Activated CD4-positive, alpha-beta T cell treated with anti-CD3 and anti-CD28 coated beads for 1 hour (primary cell): Measurements from ENCODE around the gene TRNAU1AP.
"Not testable (repeated sequence)": the region's sequence is repeated elsewhere in the genome, so short reads cannot be mapped to it uniquely, and the experiment has no call there.

Source experiments
- DNase-seq: peaks from one replicate; pipeline ENCODE4 v3.0.0-alpha.2; 2020

TRNAU1AP gene

DNA sequence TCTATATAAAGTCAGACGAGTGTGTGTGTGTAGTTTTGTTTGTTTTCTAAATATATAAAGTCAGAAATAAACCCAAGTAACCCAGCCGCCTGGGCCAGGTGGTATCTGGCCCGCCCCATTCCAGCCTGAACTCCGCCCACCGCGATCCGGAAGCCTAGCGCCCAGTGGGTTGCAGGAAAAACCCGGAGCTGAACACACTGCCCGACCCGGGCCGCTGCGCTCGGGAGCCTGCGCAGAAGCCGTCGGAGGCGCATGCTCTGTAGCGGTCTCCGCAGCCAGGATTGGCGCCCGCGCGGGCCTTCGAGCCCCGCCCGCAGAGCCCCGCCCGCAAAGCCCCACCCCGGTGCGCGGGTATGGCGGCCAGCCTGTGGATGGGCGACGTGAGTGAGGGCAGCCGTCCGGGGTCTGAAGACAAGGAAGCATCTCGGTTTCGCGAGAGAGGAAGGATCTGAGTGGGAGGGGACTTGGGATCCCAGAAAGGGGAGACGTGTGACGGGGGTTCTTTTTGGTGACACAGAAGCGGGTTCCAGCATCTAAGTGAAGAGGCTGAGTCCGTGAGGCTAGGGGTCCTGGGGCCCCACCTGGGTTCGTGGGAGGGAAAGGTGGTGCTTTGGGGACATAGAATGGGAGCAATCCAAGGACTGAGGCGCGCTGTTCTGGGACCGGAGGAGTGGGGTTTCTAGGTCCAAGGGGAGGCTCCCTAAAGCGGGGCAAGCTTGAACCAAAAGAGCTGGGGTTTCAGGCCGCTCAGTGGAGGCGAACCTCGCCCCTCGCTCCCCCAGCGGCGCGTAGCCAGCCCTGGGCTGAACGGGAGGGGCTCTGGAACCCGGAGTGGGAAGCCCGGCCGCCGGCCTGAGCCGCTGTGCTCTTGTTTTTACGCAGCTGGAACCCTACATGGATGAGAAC, at the start of gene TRNAU1AP:
Gene TRNAU1AP, plus strand, starts transcription at position 328 of the 906 bp plus-strand sequence. Its CDS starts 26 bp downstream, at position 354.
- peak; percentile 96 for DNase-seq

DNA sequence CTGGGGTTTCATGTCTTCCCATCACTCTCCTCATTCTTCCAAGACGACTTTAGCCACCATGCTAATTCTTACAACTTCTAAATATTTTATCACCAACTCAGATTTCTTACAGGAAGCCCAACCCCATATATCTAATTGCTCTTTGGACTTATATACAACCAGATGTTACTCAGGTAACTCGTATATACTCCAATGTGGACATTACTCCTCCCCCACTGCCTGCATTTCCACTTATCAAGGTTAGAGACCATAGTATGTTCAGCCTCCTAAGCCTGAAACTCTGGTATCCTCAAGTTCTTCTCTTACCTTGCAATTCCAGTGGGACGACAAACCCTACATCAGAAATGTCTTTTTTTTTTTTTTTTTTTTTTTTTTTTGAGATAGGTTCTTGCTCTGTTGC, 49.8 kb upstream of the TRNAU1AP start:
- no peak for DNase-seq

DNA sequence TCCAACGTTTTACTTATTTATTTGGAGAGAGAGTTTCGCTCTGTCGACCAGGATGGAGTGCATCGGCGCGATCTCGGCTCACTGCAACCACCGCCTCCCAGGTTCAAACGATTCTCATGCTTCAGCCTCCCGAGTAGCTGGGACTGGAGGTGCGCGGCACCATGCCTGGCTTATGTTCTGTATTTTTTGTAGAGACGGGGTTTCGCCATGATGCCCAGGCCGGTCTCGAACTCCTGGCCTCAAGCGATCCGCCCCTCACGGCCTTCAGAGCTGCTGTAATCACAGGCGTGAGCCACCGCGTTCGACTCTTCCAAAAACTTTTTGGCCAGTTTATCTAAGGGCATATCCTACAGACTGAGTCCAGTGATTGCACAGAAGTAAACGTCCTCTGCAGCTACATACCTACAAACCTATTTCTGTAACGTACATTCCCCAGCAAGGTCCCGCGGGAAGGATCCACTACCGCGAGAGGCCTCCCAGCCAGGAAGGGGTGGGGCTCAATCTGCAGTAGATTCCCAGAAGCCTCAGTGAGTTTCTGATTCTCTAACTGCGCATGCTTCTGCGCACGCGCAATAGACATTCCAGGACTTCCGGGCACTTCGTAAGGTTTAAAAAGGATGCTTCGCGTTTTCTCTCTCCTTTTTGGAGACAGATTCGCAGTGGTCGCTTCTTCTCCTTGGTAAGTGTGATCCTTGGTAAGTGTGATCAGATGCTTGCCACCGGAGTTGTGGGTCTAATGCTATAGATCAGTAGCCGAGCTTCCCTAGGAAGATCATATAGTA, 47.3 kb upstream of the TRNAU1AP start, which contains the start of gene RCC1:
Gene RCC1, plus strand, starts transcription at position 638 of the 782 bp plus-strand sequence. CDS start 23,824 bp downstream, outside the sequence.
- peak; percentile 93 for DNase-seq

DNA sequence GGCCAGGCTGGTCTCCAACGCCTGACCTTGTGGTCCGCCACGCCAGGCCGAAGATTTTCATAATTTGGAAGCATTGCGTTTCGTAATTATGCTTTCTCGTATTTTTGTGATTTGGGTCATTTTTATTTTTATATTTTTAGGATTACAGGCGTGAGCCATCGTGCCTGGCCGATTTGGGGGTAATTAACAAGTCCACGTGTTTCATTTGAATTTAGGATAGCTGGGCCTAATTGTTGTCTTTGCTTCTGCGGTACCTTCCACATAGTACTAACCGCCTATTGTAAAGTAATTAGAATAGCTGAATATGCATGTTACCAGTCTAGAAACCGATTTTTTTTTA, 46.0 kb upstream of the TRNAU1AP start:
- DNase-seq = no peak

DNA sequence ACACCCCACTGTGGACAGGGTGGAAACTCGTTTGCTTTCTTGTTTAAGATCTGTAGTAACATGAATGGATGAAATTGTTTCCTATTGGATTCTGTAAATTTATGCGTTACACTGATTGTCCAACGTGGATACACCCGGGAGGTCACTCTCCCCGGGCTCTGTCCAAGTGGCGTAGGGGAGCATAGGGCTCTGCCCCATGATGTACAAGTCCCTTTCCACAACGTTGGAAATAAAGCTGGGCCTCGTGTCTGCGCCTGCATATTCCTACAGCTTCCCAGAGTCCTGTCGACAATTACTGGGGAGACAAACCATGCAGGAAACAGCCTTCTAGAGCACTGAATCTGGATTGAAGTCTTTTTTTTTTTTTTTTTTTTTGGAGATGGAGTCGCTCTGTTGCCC, 45.6 kb upstream of the TRNAU1AP start:
- no peak for DNase-seq

DNA sequence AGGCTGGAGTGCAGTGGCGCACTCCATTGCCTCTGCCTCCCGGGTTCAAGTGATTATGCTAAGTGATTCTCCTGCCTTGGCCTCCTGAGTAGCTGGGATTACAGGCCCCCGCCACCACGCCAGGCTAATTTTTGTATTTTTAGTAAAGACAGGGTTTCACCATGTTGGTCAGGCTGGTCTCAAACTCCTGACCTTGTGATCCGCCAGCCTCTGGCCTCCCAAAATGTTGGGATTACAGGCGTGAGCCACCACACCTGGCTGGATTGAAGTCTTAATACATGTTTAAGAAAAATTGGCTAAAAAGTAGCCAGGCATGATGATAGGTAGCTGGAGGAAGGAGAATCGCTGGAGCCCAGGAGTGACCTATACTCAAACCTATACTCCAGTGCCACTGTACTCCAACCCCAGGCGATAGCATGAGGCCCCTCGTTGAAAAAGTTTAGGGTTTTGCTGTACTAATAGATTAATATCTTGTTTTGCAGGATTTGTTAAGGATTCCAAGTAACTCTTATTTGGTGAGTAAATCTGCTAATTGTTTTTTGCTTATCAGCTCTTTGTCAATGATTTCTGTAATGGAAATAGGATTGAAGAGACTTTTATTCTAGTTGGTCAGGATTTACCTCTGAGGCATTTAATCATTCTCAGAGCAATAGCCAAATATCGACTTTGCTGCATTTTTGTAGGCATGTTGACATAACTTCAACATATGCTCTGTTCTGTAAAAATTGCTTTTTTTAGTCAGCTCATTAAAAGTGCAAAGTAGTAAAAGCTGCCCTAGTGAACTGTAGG, 45.0 kb upstream of the TRNAU1AP start:
- DNase-seq = no peak

DNA sequence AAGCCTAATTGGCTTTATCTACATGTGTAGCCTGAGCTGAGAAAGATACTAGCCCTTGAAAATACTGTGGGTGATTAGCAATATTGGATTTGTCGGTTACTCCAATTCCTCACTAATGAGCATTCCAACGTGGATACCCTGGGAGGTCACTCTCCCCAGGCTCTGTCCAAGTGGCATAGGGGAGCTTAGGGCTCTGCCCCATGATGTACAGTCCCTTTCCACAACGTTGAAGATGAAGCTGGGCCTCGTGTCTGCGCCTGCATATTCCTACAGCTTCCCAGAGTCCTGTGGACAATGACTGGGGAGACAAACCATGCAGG, 44.5 kb upstream of the TRNAU1AP start:
- no peak for DNase-seq

DNA sequence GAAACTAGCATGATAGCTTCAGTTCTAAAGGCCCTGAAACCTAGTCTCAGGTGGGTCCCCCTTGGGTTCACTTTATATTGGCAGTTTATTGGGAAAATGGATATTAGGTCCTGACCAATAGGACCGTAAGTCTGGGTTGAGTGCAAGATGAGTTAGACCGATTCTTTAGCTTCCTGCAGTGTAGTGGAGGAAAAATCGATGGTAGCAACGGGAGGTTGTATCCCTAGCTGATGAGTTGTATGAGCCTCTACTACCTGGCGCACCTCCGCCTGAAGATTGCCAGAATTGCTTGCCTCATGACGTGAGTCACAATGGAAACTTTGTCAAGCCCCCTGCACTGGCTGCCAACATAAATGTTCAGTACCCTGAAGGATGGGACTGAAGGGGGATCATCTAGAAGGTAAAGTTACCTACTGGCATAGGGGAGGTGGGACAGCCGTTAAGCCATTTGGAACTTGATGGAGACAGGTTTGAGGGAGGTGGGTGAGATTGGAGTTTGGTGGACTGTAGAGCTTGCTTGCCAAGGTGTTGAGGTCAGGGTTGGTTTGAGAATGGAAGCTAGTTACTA, 43.1 kb upstream of the TRNAU1AP start:
- DNase-seq = no peak

DNA sequence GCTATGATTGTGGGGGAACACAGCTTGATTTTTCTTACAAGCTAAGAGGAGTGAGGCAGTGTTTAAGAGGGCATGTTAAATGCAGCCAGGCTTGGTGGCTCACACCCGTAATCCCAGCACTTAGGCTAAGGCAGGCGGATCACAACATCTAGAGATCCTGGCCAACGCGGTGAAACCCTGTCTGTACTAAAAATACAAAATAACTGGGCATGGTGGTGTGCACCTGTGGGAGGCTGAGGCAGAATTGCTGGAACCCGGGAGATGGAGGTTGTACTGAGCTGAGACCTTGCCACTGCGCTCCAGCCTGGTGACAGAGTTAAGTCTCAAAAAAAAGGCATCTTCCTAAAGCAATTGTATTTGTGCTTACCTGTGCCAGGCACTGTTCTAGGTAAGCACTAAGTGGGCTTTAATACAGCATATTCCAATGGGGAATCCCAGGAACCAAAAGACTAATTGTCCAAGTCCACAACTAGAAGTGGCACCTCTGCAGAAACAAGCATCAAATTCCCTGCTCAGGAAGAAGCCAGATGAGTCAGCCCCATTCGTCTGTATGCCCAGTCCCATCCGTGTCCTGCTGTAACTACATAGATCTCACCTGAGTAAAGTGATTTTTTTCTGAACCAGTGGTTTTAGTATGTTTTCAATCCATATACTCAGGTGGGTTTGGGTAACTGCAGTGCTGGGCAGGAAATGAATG, 42.5 kb upstream of the TRNAU1AP start:
- no peak for DNase-seq

DNA sequence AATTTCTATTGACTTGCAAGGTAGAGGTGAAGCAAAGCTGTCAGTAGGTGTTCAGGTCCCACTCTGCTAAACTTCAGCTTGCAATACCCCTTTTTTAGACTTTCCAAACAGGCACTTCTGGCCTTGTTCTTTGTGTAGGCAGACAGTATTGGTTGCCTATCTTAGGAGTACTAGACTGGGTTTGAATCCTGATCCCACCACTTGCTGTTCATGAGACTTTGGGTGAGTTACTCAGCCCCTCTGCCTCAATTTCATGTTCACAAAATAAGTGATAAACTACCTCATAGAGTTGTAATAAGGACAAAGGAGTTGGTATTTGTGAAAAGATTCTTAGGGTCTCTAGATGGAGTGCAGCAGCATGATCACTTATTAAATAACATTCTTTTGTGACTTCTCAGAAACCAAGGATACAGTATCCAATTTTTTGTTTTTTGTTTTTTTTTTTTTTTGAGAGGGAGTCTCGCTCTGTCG, 41.9 kb upstream of the TRNAU1AP start:
- no peak for DNase-seq

DNA sequence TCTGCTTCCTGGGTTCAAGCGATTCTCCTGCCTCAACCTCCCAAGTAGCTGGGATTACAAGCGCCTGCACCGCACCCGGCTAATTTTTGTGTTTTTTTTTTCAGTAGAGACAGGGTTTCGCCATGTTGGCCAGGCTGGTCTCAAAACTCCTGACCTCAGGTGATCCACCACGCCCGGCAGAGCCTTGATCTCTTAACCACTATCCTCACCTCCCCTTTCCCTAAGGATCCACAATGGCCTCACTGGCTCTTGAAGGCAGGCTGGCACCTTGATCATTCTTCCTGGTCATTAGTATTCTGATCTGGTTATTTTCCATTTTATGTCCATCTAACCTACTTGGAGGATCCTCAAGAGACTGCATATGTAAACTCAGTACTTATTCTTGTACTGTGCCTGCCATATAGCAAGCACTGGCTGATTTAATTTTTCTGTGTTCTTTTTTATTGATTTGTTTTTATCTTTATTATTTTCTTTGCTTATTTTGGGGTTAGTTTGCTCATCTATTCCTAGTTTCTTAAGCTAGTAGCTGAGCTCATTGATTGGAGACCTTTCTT, 40.8 kb upstream of the TRNAU1AP start:
- no peak for DNase-seq

DNA sequence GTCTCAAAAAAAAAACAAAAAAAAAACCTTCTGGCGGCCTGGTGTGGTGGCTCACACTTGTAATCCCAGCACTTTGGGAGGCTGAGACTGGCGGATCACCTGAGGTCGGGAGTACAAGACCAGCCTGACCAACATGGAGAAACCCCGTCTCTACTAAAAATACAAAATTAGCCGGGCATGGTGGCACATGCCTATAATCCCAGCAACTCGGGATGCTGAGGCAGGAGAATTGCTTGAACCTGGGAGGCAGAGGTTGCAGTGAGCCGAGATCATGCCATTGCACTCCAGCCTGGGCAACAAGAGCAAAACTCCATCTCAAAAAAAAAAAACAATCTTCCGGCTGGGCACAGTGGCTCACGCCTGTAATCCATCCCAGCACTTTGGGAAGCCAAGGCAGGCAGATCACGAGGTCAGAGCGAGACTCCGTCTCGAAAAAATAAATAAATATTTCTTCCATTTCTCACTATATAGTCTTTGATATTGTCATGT, 38.4 kb upstream of the TRNAU1AP start:
- DNase-seq = not testable (repeated sequence)

DNA sequence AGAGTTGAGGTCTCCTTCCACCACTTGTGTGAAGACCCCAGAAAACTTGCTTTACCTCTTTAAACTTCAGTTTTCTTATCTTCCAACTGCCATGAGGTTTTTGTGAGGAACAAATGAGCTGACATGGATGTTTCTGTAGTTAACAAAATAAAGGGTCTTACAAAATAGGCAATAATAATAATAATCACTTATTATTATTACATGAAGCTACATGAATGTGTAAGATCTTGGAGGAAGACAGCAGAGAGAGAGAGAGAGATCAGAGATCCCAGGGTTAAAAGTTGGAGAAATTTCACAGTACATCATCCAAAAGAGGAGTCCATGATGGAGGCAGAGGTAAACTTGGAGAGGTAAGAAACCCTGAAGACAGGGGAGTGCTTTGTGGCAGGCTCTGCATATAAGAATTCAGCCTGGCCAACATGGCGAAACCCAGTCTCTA, 36.3 kb upstream of the TRNAU1AP start:
- DNase-seq = no peak

DNA sequence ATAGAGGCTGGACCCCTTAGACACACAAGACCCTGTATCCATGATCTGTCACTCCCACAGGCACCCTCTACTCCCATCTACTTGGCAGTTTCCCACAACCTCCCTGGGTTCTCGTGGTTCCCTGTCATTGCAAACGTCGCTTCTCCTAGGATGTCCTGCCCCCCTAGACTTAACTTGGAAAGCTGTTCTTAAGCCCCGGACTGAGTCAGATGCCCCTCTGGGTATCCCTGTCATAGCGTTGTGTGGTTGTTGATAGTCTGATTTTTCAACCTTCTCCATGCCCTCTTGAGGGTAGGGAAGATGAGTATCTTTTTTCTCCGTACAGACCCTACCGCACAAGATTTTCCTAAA, 35.3 kb upstream of the TRNAU1AP start:
- DNase-seq = no peak

DNA sequence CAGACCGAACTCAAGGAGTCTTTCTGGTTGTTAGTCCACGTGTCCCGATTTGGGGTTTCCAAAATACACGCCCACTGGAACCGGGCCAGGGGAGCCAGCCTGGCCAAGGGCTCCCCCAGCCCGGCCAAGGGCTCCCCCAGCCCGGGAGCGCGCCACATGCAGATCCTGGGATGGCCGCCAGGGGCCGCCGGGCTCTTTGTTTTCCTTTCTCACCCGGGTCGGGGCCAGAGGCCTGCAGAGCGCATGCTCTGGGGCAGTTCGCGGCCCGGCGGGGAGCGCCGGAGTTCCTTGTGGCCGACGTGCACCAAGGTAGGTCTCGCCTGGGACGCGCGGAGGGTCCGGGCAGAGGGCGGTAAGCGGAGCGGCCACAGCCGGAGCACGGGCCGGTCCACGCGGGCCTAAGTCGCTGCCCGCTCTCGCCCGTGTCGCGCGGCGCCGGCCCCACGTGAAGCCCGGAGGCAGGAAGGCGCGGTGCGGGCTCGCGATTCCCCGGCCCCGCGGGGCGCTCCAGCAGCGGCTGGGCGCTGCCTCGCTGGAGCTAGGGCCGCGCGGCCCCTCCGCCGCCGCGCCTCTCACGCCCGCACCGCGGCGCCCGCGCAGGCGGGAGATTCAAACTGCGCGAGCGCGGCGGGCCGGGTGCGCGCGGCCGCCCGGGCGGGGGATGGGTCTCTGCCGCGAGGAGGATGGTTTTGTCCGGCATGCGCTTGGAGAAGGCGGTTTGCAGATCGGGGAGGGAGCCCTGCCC, 34.7 kb upstream of the TRNAU1AP start:
- DNase-seq = peak; percentile 80

DNA sequence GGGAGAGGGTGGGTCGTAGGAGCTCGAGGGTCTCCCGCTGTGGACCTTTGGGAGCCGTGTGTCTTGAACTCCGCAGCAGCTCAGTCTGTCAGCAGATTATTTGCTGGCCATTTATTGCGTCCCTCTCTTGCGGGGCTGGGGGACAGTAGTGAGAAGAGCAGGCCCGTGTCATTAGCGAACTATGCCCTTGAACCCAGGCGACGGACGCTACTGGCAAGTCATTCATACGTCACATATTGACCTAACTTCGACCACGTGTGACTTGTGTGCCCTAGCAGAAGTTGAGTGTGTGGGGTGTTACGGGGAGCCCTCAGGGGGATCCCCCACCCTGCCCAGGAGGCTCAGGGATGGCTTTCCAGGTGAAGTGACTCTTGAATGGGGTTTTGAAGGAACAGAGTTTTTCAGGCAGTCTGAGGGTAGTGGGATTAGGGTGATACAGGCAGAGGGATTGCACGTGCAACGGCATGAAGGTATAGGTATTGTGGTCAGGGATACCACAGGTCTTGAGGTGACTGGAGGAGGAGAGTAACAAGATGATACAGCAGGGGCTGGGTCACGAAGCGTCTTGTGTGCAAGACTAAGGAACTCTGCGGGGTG, 34.0 kb upstream of the TRNAU1AP start:
- DNase-seq = no peak

DNA sequence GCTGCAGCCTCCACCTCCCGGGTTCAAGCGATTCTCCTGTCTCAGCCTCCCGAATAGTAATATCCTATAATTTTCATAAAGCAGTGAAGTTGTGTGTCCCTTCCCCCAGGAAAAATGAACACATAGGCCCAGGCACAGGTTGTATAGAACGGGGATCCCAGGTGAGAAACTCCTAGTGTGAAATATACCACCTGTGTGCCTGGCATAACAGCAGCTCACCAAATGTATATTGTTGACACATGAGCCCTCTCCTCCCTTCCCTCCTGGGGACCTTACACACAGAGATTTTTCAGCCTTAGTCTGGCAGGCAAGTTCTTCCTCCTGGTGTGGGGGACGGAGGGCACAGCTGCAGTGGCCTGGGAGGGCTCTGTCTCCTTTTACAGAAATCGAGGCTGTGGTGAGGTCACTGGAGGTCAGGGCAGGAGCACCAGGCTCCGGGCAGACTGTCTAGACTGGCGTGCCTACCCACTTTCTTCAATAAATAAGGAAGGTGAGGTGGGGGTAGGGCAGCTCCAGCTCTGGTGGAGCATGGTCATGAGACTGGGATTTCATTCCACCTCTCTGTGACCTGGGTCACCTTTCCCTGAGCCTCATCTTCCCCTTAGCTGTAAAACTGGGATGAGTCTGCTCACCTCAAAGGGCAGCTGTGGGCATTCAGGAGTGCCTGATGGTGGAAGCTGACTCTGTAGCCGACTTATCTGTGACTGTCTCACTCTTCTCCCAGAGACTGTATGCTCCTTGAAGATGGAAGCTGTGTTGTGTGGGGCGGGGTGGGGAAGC, 32.7 kb upstream of the TRNAU1AP start:
- DNase-seq = no peak

DNA sequence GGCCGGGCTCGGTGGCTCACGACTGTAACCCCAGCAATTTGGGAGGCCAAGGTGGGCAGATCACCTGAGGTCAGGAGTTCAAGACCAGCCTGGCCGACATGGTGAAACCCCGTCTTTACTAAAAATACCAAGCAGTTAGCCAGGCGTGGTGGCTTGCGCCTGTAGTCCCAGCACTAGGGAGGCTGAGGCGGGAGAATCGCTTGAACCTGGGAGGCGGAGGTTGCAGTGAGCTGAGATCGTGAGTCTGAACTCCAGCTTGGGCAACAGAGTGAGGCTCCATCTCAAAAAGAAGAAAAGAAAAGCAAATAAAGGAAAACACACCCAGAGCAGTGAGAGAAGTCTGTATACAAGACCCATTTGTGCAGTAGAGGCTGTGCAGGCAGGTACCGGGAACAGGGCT, 32.1 kb upstream of the TRNAU1AP start:
- DNase-seq = not testable (repeated sequence)

DNA sequence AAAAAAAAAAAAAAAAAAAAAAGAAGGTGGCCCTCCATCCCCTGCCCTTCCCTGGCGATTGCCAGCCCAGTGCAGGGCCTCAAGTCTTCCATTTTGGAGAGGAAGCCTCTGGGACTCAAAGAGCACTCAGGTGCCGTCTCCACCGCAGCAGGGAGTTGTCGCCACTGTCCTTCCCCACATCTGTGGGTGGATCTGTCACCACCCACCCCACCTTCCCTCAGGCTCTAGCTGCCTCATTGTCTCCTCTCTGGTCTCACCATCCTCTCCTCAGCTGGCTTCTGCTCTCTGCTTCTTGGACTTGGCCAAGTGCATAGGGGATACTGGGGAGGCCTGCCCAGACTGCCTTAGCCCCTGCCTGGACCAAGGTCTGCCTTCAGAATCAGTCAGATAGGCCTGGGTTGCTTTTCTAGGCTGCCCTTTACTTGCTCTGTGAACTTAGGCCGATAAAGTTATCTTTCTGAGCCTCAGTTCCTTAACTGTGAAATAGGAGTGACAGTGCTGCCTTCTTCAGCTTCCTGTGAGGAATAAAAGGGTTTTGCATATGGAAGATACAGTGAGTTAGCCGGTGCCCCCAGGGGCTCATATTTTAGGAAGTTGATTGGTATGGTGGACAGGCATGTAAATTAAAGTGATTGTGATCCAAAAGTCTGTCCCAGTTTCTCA, 31.3 kb upstream of the TRNAU1AP start:
- DNase-seq = no peak
